HFFc6 (cell line): ENCODE data around the gene IL31. TPM values are rescaled to one million over a fixed set of nuclear protein-coding genes. Genes with fewer than 3 reads are reported as not detected.

Source experiments
- DNase-seq: peaks from one replicate; pipeline ENCODE4 v3.0.0-alpha.2; 2018
- H3K27ac Mint-ChIP-seq: 2 replicates; pipeline ENCODE4 v1.8.0; 2020; ENCODE audit warnings: mild to moderate bottlenecking, mixed read lengths
- H3K27me3 Mint-ChIP-seq: 2 replicates; pipeline ENCODE4 v1.8.0; 2021; ENCODE audit warnings: mild to moderate bottlenecking, moderate library complexity, mixed read lengths; ENCODE audit not compliant: insufficient read depth
- H3K36me3 Mint-ChIP-seq: 2 replicates; pipeline ENCODE4 v1.8.0; 2021; ENCODE audit warnings: low read depth, mixed read lengths
- H3K4me1 Mint-ChIP-seq: 2 replicates; pipeline ENCODE4 v1.8.0; 2020; ENCODE audit warnings: low read depth, mixed read lengths
- H3K4me3 Mint-ChIP-seq: 2 replicates; pipeline ENCODE4 v1.8.0; 2020; ENCODE audit warnings: mild to moderate bottlenecking, moderate library complexity, mixed read lengths
- H3K9me3 Mint-ChIP-seq: 2 replicates; pipeline ENCODE4 v1.8.0; 2020; ENCODE audit warnings: mild to moderate bottlenecking, mixed read lengths
- total RNA-seq, 6 experiments: library from RNA; stranded (reverse); fragmentation: NEBNext Ultra II Directional; extraction: Animal tissue kit (Norgen Biotek cat#: 25700); gene quantifications; 2 replicates in 1 of 6; 3 replicates in 5 of 6; pipeline ENCODE4 v1.2.3, GENCODE V29; 2021
- TF ChIP-seq, protein P1 (sequence below): fragments of 200-600 bp; sonication (generic); IDR thresholded peaks from 2 replicates; pipeline ENCODE4 v1.5.0; 2021; ENCODE audit warnings: antibody characterized with exemption, mild to moderate bottlenecking

Gene IL31
- total RNA-seq, 6 experiments from 2014 or later = not detected

GRCh38 chr12:122152754-122153153, 21.3 kb downstream of the IL31 start:
- no peaks in the 10 kb centered on the region for H3K9me3 Mint-ChIP-seq
- peaks cover 5% of the 10 kb centered on the region; the same call in 1 of the 2 replicates for H3K4me1 Mint-ChIP-seq
- no peak overlapping the region for H3K4me3 Mint-ChIP-seq
- H3K36me3 Mint-ChIP-seq = no peaks in the 10 kb centered on the region
- H3K27me3 Mint-ChIP-seq = peaks cover 11% of the 10 kb centered on the region
- no peak for DNase-seq
- H3K27ac Mint-ChIP-seq = no peak overlapping the region
- TF ChIP-seq, protein P1, sequence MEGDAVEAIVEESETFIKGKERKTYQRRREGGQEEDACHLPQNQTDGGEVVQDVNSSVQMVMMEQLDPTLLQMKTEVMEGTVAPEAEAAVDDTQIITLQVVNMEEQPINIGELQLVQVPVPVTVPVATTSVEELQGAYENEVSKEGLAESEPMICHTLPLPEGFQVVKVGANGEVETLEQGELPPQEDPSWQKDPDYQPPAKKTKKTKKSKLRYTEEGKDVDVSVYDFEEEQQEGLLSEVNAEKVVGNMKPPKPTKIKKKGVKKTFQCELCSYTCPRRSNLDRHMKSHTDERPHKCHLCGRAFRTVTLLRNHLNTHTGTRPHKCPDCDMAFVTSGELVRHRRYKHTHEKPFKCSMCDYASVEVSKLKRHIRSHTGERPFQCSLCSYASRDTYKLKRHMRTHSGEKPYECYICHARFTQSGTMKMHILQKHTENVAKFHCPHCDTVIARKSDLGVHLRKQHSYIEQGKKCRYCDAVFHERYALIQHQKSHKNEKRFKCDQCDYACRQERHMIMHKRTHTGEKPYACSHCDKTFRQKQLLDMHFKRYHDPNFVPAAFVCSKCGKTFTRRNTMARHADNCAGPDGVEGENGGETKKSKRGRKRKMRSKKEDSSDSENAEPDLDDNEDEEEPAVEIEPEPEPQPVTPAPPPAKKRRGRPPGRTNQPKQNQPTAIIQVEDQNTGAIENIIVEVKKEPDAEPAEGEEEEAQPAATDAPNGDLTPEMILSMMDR = no peak

DNA sequence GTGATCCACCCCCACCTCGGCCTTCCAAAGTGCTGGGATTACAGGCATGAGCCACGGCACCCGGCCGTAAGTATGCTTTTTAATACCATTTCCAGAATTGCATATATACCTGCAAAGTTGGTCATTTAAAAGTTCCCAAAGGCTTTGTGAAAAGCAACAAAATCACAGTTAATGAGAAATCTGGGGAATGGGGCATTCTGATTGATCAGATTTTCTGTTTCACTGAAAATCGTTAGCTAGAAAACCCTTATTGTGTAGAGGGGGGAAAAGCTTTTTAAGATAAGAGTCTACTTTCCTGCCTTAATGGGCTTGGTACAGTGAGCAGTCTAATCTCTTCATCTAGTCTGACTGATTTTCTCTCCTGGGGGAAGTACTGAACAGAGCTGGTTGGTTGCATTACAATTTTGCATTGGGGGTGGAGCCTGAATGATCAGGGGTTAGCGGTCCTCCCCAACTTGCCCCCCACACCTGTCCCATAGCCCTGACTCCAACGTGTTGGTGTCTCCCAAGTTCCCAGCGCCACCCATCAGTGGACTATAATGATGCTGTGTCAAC, 23.8 kb downstream of the IL31 start:
- TF ChIP-seq, protein P1 = no peak
- no peak for DNase-seq
- H3K27me3 Mint-ChIP-seq = peaks cover 14% of the 10 kb centered on the region
- H3K27ac Mint-ChIP-seq = no peak overlapping the region
- H3K4me1 Mint-ChIP-seq = peaks cover 5% of the 10 kb centered on the region; the same call in 1 of the 2 replicates
- no peaks in the 10 kb centered on the region for H3K9me3 Mint-ChIP-seq
- no peaks in the 10 kb centered on the region for H3K36me3 Mint-ChIP-seq
- no peak overlapping the region for H3K4me3 Mint-ChIP-seq

DNA sequence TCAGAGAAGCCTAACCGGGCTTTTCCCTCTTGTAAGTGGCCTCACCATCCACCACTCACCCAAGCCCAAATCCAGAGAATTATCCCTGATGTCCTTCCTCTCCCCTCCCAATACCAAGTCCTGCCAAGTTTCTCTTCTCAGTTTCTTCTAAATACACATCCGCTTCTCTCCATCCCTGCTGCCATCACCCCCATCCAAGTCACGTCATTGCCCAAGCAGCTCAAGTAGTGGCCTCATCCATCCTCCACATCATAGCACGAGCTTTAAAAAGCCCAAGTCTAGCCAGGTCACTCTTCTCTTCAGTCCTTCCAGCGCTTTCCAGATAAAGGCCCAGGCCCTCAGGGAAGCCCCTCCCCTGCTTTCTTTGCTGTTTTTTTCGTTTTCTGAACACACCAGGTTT, 25.4 kb downstream of the IL31 start:
- peaks cover 5% of the 10 kb centered on the region; the same call in 1 of the 2 replicates for H3K4me1 Mint-ChIP-seq
- TF ChIP-seq, protein P1 = no peak

GRCh38 chr12:122147514-122148290, 26.3 kb downstream of the IL31 start:
- DNase-seq = no peak
- Mint-ChIP-seq H3K27ac (no peak overlapping the region), H3K4me3 (no peak overlapping the region)

More for the DNA sequence above, 25.4 kb downstream of the IL31 start:
- DNase-seq = no peak
- H3K4me3 Mint-ChIP-seq = no peak overlapping the region
- peaks cover 9% of the 10 kb centered on the region for H3K27me3 Mint-ChIP-seq
- no peaks in the 10 kb centered on the region for H3K36me3 Mint-ChIP-seq
- H3K27ac Mint-ChIP-seq = no peak overlapping the region
- no peaks in the 10 kb centered on the region for H3K9me3 Mint-ChIP-seq

GRCh38 chr12:122145505-122146330, 28.3 kb downstream of the IL31 start:
- no peak for DNase-seq
- peaks cover 5% of the 10 kb centered on the region; the same call in 1 of the 2 replicates for H3K4me1 Mint-ChIP-seq
- H3K36me3 Mint-ChIP-seq = no peaks in the 10 kb centered on the region
- no peaks in the 10 kb centered on the region for H3K9me3 Mint-ChIP-seq
- no peak overlapping the region for H3K4me3 Mint-ChIP-seq
- peaks cover 9% of the 10 kb centered on the region for H3K27me3 Mint-ChIP-seq
- TF ChIP-seq, protein P1 = no peak
- H3K27ac Mint-ChIP-seq = no peak overlapping the region

More at GRCh38 chr12:122147514-122148290, 26.3 kb downstream of the IL31 start:
- no peaks in the 10 kb centered on the region for H3K36me3 Mint-ChIP-seq
- H3K9me3 Mint-ChIP-seq = no peaks in the 10 kb centered on the region
- peaks cover 9% of the 10 kb centered on the region for H3K27me3 Mint-ChIP-seq
- H3K4me1 Mint-ChIP-seq = peaks cover 5% of the 10 kb centered on the region; the same call in 1 of the 2 replicates
- TF ChIP-seq, protein P1 = no peak
